NK-92 treated with Interleukin-12 subunit alpha and Interleukin-12 subunit beta, amount 100 ng/mL, for 24 hours (cell line): Measurements from ENCODE around the gene PTPRN2.

ENCODE experiments used
- DNase-seq: peaks from one replicate; lab custom pipeline; 2025; lab: John Stamatoyannopoulos, UW

Gene PTPRN2

DNA sequence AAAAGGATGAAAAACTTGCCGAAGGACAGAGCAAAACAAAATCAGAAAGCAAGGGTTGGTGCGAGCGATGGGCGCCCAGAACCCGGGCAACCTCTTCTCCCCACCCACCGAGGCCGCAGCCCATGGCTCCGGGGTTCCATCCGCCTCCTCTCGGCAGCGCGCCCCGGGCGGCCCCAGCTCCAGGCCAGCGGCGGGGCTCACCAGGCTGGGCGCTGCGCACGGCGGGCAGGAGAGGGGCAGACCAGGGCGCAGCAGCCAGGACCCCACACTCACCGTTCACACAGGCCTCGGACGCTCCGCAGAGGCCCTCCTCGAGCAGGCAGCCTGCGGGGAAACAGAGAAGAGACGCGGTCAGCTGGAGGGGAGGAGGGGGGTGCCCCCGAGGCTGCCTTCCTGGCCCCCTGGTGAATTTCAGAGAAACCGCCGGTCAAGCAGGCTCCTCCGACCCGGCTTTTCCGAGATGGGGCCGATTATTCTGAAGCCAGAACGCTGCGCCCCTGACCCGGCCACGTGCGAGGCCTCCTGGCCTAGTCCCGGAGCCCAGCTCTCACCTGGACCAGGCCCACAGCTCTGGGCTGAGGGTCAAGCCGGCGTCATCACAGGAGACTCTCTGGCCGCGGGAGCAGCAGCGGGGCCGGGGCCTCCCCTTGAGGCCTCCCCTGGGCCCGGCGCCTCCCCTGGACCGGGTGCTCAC lies 98.0 kb downstream of the PTPRN2 start:
- DNase-seq = no peak

GRCh38 chr7:158488181-158488971 lies 99.2 kb downstream of the PTPRN2 start:
- DNase-seq = no peak

DNA sequence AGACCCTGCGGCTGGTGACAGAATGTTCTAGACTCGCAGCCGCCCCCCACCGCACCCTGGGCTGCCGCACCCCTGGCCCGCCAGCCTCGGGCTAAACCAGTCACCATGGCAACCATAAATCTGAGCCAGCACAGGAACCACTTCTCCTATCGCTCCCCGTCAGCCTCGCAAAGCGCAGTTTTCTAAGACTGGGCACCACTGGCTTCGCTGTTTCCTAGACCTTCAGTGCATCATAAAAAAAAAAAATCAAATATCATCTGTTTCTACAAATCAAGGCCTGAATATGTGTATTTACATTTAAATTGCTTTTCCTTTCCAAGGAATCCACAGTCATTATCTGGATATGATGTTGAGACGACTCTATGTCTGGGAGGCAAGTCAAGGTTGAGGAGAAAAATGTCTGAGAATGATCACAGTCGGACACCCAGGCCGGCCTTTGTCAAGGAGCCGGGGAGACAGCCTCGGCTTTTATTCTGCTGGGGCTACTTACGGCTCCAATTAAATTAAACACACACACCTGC lies 99.9 kb downstream of the PTPRN2 start:
- no peak for DNase-seq

DNA sequence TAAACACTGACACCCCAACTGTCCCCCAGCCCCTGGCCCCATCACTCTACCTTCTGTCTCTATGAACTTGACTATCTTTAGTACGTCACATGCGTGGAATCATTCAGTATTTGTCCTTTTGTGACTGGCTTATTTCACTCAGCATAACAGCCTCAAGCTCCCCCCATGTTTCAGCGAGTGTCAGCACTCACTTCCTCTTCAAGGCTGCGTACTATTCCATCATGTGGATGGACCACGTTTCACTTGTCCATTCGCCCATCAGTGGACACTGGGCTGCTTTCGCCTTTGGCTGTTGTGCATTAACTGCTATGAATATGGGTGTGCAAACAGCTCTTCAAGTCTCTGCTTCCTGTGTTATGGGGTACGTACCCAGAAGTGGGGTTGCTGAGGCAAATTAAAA lies 100.7 kb downstream of the PTPRN2 start:
- no peak for DNase-seq

GRCh38 chr7:158484801-158485531 lies 102.7 kb downstream of the PTPRN2 start:
- DNase-seq = no peak

- DNase-seq = no peak
These were observed 105.1 kb downstream of the PTPRN2 start for GRCh38 chr7:158482480-158482879.

DNA sequence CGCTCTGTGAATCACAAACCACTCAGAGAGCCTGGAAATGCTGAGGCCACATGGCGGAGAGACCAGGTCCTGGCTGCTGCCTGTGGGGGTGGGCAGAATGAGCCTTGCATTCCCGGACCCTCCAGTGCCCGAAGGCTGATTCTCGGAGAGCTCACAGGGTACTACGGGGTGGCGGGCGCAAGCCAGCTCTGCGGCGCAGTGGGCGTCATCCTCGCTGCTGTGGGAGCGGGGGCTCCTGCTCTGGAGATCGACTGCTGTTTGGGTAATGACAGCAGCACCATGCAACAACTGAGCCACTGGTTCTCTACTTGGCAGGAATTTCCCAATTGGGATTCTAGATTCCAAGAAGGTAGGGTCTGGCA lies 108.0 kb downstream of the PTPRN2 start:
- no peak for DNase-seq

DNA sequence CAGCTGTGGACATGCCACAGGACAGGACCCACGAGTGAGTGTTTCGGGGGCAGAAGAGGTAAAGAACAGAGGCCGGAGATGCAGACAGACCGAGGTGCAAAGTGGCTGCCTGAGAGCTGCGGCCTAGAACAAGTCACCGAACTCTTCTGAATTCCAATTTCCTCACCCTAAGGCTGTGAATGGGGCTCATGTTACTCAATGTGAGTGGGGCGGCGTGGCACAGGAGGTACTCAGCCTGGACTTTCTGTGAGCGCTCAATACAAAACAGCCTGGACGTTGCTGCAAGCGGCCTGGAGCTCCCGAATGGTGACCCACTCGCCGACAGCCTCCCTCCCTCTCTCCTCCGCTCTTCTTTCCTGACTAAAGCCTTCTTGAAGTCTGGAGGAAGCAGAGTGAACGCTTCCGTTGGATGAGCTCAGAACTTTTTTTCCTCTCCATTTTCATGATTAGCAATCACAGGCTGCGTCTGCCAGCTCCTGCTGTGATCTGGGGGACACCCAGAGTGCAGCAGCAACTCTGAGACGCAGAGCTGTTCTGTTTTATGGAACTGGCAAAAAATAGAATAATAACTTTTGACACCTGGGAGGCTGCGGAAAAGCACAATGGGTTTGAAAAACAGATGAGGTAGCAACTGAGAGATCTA lies 108.5 kb downstream of the PTPRN2 start:
- no peak for DNase-seq

GRCh38 chr7:158477866-158478265 lies 109.8 kb downstream of the PTPRN2 start:
- DNase-seq = no peak

- DNase-seq = no peak
These were observed 111.2 kb downstream of the PTPRN2 start for GRCh38 chr7:158476331-158476932.

DNA sequence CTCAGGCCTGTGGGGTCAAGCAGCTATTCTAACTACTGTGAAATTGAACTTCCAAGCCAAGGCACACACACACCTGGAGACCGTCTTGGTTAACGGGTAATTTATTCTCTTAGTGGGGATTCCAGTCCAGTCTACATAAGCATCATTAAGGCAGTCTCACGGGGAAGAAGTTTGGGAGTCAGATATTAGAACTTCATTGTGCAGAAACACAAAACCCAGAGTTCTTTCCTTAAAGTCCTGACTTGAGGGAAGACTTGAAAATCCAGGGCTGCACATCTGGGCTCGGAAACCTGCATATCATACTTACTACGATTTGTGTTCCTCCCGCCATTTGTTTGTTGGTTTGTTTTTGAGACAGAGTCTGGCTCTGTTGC lies 112.0 kb downstream of the PTPRN2 start:
- no peak for DNase-seq

- DNase-seq = no peak
These were observed 112.5 kb downstream of the PTPRN2 start for GRCh38 chr7:158475036-158475678.

DNA sequence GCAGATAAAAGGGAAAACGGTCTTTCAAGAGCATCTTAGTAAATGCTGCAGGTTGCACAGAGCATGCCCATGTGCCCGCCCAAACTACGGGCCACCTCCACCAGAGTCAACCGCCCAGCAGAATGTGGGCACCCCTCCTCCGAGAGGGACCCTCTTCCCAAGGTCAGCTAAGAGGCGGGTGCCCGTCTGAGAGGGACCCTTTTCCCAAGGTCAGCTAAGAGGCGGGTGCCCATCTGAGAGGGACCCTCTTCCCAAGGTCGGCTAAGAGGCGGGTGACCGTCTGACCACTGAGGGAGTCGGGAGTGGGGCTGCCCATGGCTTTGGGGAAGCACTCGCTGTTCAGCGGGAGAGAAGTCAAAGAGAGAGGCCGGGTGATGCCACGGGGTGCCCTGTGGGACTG lies 113.1 kb downstream of the PTPRN2 start:
- DNase-seq = no peak

DNA sequence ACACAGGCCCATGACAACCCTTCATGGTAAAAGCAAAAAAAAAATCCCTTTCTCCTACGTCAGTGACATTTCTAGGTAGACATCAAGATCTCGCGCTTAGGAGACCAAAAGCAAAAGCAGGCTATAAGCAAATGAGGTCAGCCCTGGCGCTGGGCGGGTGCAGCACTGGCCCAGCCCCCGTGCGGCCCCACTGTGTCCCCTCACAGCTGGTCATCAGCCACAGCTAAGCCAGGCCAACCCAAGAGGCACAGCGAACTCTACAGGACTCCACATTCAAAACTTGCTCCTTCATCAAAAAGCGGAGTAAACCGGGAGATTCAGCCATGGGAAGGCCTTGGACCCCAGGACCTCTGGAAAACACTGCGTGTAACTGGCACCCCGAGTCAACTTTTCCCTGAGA lies 113.7 kb downstream of the PTPRN2 start:
- DNase-seq = no peak

GRCh38 chr7:158473221-158473620 lies 114.4 kb downstream of the PTPRN2 start:
- no peak for DNase-seq

- DNase-seq = no peak
These were observed 115.0 kb downstream of the PTPRN2 start for GRCh38 chr7:158472596-158472995.

GRCh38 chr7:158471716-158472115 lies 115.9 kb downstream of the PTPRN2 start:
- DNase-seq = no peak

GRCh38 chr7:158470336-158470735 lies 117.3 kb downstream of the PTPRN2 start:
- no peak for DNase-seq

DNA sequence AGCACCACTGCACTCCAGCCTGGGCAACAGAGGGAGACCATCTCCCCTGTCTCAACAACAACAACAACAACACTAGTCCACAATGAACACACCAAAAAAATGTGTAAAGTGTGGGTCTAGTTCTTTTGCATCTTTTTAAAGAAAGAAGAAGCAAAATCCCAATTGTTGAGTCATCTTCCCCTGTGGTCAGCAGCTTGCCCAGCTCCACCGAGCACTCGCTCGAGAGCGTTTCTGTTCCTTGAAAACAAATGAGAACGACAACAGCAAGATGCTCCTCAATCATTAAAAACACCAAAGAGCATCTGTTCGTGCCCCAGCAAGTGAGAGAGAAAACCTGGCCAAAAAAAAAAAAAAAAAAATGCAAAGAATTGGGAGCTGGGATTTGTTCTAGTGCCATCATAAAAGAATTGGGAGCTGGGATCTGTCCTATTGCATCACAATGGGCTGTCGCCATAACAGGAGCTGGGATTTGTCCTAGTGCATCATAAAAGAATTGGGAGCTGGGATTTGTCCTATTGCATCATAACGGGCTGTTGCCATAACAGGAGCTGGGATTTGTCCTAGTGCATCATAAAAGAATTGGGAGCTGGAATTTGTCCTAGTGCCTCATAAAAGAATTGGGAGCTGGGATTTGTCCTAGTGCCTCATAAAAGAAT lies 118.1 kb downstream of the PTPRN2 start:
- no peak for DNase-seq

GRCh38 chr7:158468700-158469296 lies 118.8 kb downstream of the PTPRN2 start:
- DNase-seq = no peak
